Measurements from ENCODE around the gene STAT2. TPM values are rescaled to one million over a fixed set of nuclear protein-coding genes. Genes with fewer than 3 reads are reported as not detected.
"Not testable (repeated sequence)": the region's sequence is repeated elsewhere in the genome, so short reads cannot be mapped to it uniquely, and the experiment has no call there.

The STAT2 gene
- total RNA-seq, 1 experiment from 2014 or later, result 42.2 TPM

- Histone ChIP-seq H3K27me3 (ENCODE audit: control insufficient read depth, insufficient read depth, low read length) (no peaks in the 10 kb centered on the region), H3K4me3 (ENCODE audit: insufficient read depth, low read depth, low read length) (no peak overlapping the region), H3K36me3 (replicated peaks; ENCODE audit: control insufficient read depth, insufficient read depth, low read length) (no peaks in the 10 kb centered on the region)
- DNase-seq, result peak; percentile 62
Observed at GRCh38 chr12:56377310-56377988, 17.5 kb upstream of the STAT2 start.

- Histone ChIP-seq H3K4me3 (ENCODE audit: insufficient read depth, low read depth, low read length) (no peak overlapping the region), H3K36me3 (replicated peaks; ENCODE audit: control insufficient read depth, insufficient read depth, low read length) (no peaks in the 10 kb centered on the region), H3K27me3 (ENCODE audit: control insufficient read depth, insufficient read depth, low read length) (no peaks in the 10 kb centered on the region)
- DNase-seq, result no peak
Observed at GRCh38 chr12:56375598-56376434, 15.9 kb upstream of the STAT2 start.

- Histone ChIP-seq H3K27me3 (ENCODE audit: control insufficient read depth, insufficient read depth, low read length) (no peaks in the 10 kb centered on the region), H3K36me3 (replicated peaks; ENCODE audit: control insufficient read depth, insufficient read depth, low read length) (no peaks in the 10 kb centered on the region), H3K4me3 (ENCODE audit: insufficient read depth, low read depth, low read length) (no peak overlapping the region)
- DNase-seq, result no peak
Observed at GRCh38 chr12:56374726-56375597, 15.1 kb upstream of the STAT2 start.

GRCh38 chr12:56373515-56373914 is 13.6 kb upstream of the STAT2 start:
- no peak for DNase-seq
- H3K4me3 ChIP-seq (ENCODE audit: insufficient read depth, low read depth, low read length), result no peak overlapping the region

GRCh38 chr12:56366948-56367347 is 7.0 kb upstream of the STAT2 start:
- Histone ChIP-seq H3K27me3 (ENCODE audit: control insufficient read depth, insufficient read depth, low read length) (no peaks in the 10 kb centered on the region), H3K36me3 (replicated peaks; ENCODE audit: control insufficient read depth, insufficient read depth, low read length) (no peaks in the 10 kb centered on the region), H3K4me3 (ENCODE audit: insufficient read depth, low read depth, low read length) (no peak overlapping the region)
- DNase-seq, result no peak

More at GRCh38 chr12:56373515-56373914, 13.6 kb upstream of the STAT2 start:
- Histone ChIP-seq H3K27me3 (ENCODE audit: control insufficient read depth, insufficient read depth, low read length) (no peaks in the 10 kb centered on the region), H3K36me3 (replicated peaks; ENCODE audit: control insufficient read depth, insufficient read depth, low read length) (no peaks in the 10 kb centered on the region)

- Histone ChIP-seq H3K36me3 (replicated peaks; ENCODE audit: control insufficient read depth, insufficient read depth, low read length) (no peaks in the 10 kb centered on the region), H3K27me3 (ENCODE audit: control insufficient read depth, insufficient read depth, low read length) (no peaks in the 10 kb centered on the region), H3K4me3 (ENCODE audit: insufficient read depth, low read depth, low read length) (no peak within 1 kb of the TSS)
- no peak for DNase-seq
Observed at GRCh38 chr12:56362130-56363059, 2.5 kb upstream of the STAT2 start, which contains the start of gene APOF. Gene APOF (minus strand): TSS chr12:56362857. CDS start chr12:56362745, 112 bp downstream.

- no peak for DNase-seq
- H3K27me3 ChIP-seq (ENCODE audit: control insufficient read depth, insufficient read depth, low read length), result no peaks in the 10 kb centered on the region
- no peaks in the 10 kb centered on the region for H3K36me3 ChIP-seq (replicated peaks; ENCODE audit: control insufficient read depth, insufficient read depth, low read length)
- H3K4me3 ChIP-seq (ENCODE audit: insufficient read depth, low read depth, low read length), result no peak overlapping the region
Observed at GRCh38 chr12:56361487-56362129, 1.7 kb upstream of the STAT2 start.

GRCh38 chr12:56358836-56359532 is 923 bp downstream of the STAT2 start:
- DNase-seq, result no peak

GRCh38 chr12:56351325-56351724 is 8.6 kb downstream of the STAT2 start:
- Histone ChIP-seq H3K4me3 (ENCODE audit: insufficient read depth, low read depth, low read length) (no peak overlapping the region), H3K27me3 (ENCODE audit: control insufficient read depth, insufficient read depth, low read length) (no peaks in the 10 kb centered on the region), H3K36me3 (replicated peaks; ENCODE audit: control insufficient read depth, insufficient read depth, low read length) (peaks cover 50% of the 10 kb centered on the region)
- DNase-seq, result no peak

More at GRCh38 chr12:56358836-56359532, 923 bp downstream of the STAT2 start:
- H3K27me3 ChIP-seq (ENCODE audit: control insufficient read depth, insufficient read depth, low read length), result no peaks in the 10 kb centered on the region
- H3K36me3 ChIP-seq (replicated peaks; ENCODE audit: control insufficient read depth, insufficient read depth, low read length), result peaks cover 20% of the 10 kb centered on the region
- H3K4me3 ChIP-seq (ENCODE audit: insufficient read depth, low read depth, low read length), result peak overlapping the region; percentile 93

GRCh38 chr12:56350662-56351061 is 9.2 kb downstream of the STAT2 start:
- Histone ChIP-seq H3K4me3 (ENCODE audit: insufficient read depth, low read depth, low read length) (no peak overlapping the region), H3K27me3 (ENCODE audit: control insufficient read depth, insufficient read depth, low read length) (no peaks in the 10 kb centered on the region), H3K36me3 (replicated peaks; ENCODE audit: control insufficient read depth, insufficient read depth, low read length) (peaks cover 47% of the 10 kb centered on the region)
- no peak for DNase-seq

- DNase-seq, result no peak
- Histone ChIP-seq H3K4me3 (ENCODE audit: insufficient read depth, low read depth, low read length) (no peak overlapping the region), H3K36me3 (replicated peaks; ENCODE audit: control insufficient read depth, insufficient read depth, low read length) (peaks cover 35% of the 10 kb centered on the region), H3K27me3 (ENCODE audit: control insufficient read depth, insufficient read depth, low read length) (no peaks in the 10 kb centered on the region)
Observed at GRCh38 chr12:56348776-56349175, 11.1 kb downstream of the STAT2 start.

- not testable (repeated sequence) for H3K4me3 ChIP-seq (ENCODE audit: insufficient read depth, low read depth, low read length); DNase-seq; H3K27me3 ChIP-seq (ENCODE audit: control insufficient read depth, insufficient read depth, low read length)
- peaks cover 44% of the 10 kb centered on the region for H3K36me3 ChIP-seq (replicated peaks; ENCODE audit: control insufficient read depth, insufficient read depth, low read length)
Observed at GRCh38 chr12:56347255-56347654, 12.7 kb downstream of the STAT2 start.

- Histone ChIP-seq H3K27me3 (ENCODE audit: control insufficient read depth, insufficient read depth, low read length) (no peaks in the 10 kb centered on the region), H3K36me3 (replicated peaks; ENCODE audit: control insufficient read depth, insufficient read depth, low read length) (peaks cover 44% of the 10 kb centered on the region), H3K4me3 (ENCODE audit: insufficient read depth, low read depth, low read length) (no peak overlapping the region)
- DNase-seq, result peak; percentile 39
Observed at GRCh38 chr12:56346675-56347074, 13.2 kb downstream of the STAT2 start.

Data from H7 (cell line).